HepG2 (cell line): ENCODE results near the gene DPH2. TPM values are rescaled to one million over a fixed set of nuclear protein-coding genes. Genes with fewer than 3 reads are reported as not detected.
A peak's percentile ranks its signal among the peaks of the same experiment; 100 is the strongest.

Experiments
- ATAC-seq: fragments of 200-7000 bp; cut with Tn5 transposase; 3 replicates; pipeline ENCODE4 v1.9.1; 2020; ENCODE audit warnings: mild to moderate bottlenecking, moderate library complexity
- BruUV-seq: library from RNA; stranded (reverse); fragments of 400-500 nt; replicated peaks from 2 replicates; lab custom pipeline; 2021; lab: Mats Ljungman, UMichigan
- CTCF ChIA-PET: fragments of 300-600 bp; formaldehyde crosslinking; extraction: SDS; loops from one replicate; lab custom pipeline; 2021; ENCODE audit warnings: low total read pairs, inconsistent platforms, low intra/inter-chr PET ratio; lab: Yijun Ruan, JAX
- POLR2A ChIA-PET: fragments of 350-600 bp; sonication (Branson Sonifier 250); formaldehyde crosslinking; loops from one replicate; lab custom pipeline; 2020; ENCODE audit warnings: antibody characterized with exemption, inconsistent platforms; lab: Yijun Ruan, JAX
- DNase-seq: peaks from one replicate; pipeline ENCODE4 v3.0.0-alpha.2; 2015; ENCODE audit warnings: low spot score
- FAIRE-seq: peaks from 3 replicates; lab custom pipeline; 2011; peaks lifted over from hg19 to GRCh38; lab: Jason Lieb, UNC
- H2AFZ ChIP-seq: one replicate; pipeline ENCODE4 v1.6.1; 2011; ENCODE audit warnings: low read length, inconsistent platforms
- H3K27ac ChIP-seq: fragments of 300-600 bp; 3 replicates; pipeline ENCODE4 v1.8.0; 2011; ENCODE audit warnings: mixed run types, mild to moderate bottlenecking, mixed read lengths, low read length, inconsistent platforms; ENCODE audit not compliant: insufficient read depth; ENCODE audit errors: extremely low read length
- H3K27me3 ChIP-seq, 2 experiments: fragments of 200-600 bp in 1 of 2; 2 replicates in 1 of 2; 3 replicates in 1 of 2; pipeline versions ENCODE4 v1.6.0 to v1.8.0; 2011; ENCODE audit warnings: low read length in 2 of 2, mild to moderate bottlenecking in 2 of 2, moderate library complexity in 2 of 2, inconsistent platforms in 1 of 2; ENCODE audit not compliant: insufficient read depth in 2 of 2, control insufficient read depth in 1 of 2
- H3K36me3 ChIP-seq, 2 experiments: fragments of 200-600 bp in 1 of 2; replicated peaks in 1 of 2; 2 replicates in 1 of 2; 3 replicates in 1 of 2; pipeline versions ENCODE4 v1.5.1 to v1.8.0; 2011; ENCODE audit warnings: low read length in 2 of 2, inconsistent platforms in 1 of 2; ENCODE audit not compliant: insufficient read depth in 2 of 2, control insufficient read depth in 1 of 2
- H3K4me1 ChIP-seq: 2 replicates; pipeline ENCODE4 v1.5.1; 2012; ENCODE audit warnings: low read length, inconsistent platforms; ENCODE audit not compliant: insufficient read depth
- H3K4me2 ChIP-seq: 2 replicates; pipeline ENCODE4 v1.6.0; 2011; ENCODE audit warnings: low read depth, low read length, inconsistent platforms
- H3K4me3 ChIP-seq, 3 experiments: fragments of 200-600 bp in 1 of 3; sonication (generic), shearing (Covaris generic) in 1 of 3; replicated peaks in 1 of 3; 2 replicates each; pipeline ENCODE4 v1.5.1; 2011 to 2016; ENCODE audit warnings: low read length in 3 of 3, inconsistent platforms in 2 of 3, low read depth in 2 of 3, mild to moderate bottlenecking in 2 of 3, control low read depth in 1 of 3, mixed read lengths in 1 of 3; ENCODE audit not compliant: insufficient read depth in 1 of 3
- H3K79me2 ChIP-seq: one replicate; pipeline ENCODE4 v1.6.1; 2011; ENCODE audit warnings: low read length, inconsistent platforms; ENCODE audit not compliant: insufficient read depth
- H3K9ac ChIP-seq: 2 replicates; pipeline ENCODE4 v1.6.0; 2011; ENCODE audit warnings: mild to moderate bottlenecking, low read depth, low read length, inconsistent platforms; ENCODE audit not compliant: insufficient read depth
- H3K9me3 ChIP-seq: 2 replicates; pipeline ENCODE4 v1.5.1; 2012; ENCODE audit warnings: mild to moderate bottlenecking, low read length
- H4K20me1 ChIP-seq: 2 replicates; pipeline ENCODE4 v1.6.0; 2011; ENCODE audit warnings: inconsistent platforms, mild to moderate bottlenecking, low read length, moderate library complexity; ENCODE audit not compliant: insufficient read depth
- ARNTL ChIP-seq: sonication (generic); formaldehyde crosslinking; IDR thresholded peaks from 2 replicates; pipeline ENCODE4 v1.4.0; 2020; ENCODE audit warnings: mild to moderate bottlenecking, missing genetic modification reagents
- KDM2A ChIP-seq: sonication (generic); formaldehyde crosslinking; IDR thresholded peaks from 2 replicates; pipeline ENCODE4 v1.4.0; 2020; ENCODE audit warnings: low read depth, missing genetic modification reagents, borderline replicate concordance
- NFYB ChIP-seq: sonication (generic); formaldehyde crosslinking; IDR thresholded peaks from 2 replicates; pipeline ENCODE4 v1.4.0; 2020; ENCODE audit warnings: missing genetic modification reagents
- POLR2G ChIP-seq: fragments of 200-400 bp; formaldehyde crosslinking; IDR thresholded peaks from 2 replicates; pipeline ENCODE4 v1.6.1; 2018; ENCODE audit warnings: mild to moderate bottlenecking, low read depth, low read length, moderate library complexity
- SATB2 ChIP-seq: sonication (generic); formaldehyde crosslinking; IDR thresholded peaks from 2 replicates; pipeline ENCODE4 v1.5.0; 2020; ENCODE audit warnings: missing genetic modification reagents
- SMARCC2 ChIP-seq: fragments of 450-650 bp; IDR thresholded peaks from 2 replicates; pipeline ENCODE4 v1.6.1; 2017; ENCODE audit warnings: antibody characterized with exemption, mild to moderate bottlenecking
- SP140L ChIP-seq: sonication (generic); formaldehyde crosslinking; IDR thresholded peaks from 2 replicates; pipeline ENCODE4 v1.4.0; 2020; ENCODE audit warnings: missing genetic modification reagents, borderline replicate concordance
- ZNF577 ChIP-seq: sonication (generic); formaldehyde crosslinking; IDR thresholded peaks from 2 replicates; pipeline ENCODE4 v1.4.0; 2020; ENCODE audit warnings: mild to moderate bottlenecking, low read depth, missing genetic modification reagents, borderline replicate concordance
- ZNF598 ChIP-seq: sonication (generic); formaldehyde crosslinking; IDR thresholded peaks from 2 replicates; pipeline ENCODE4 v1.5.1; 2020; ENCODE audit warnings: mild to moderate bottlenecking, missing genetic modification reagents, borderline replicate concordance
- ZNF883 ChIP-seq: sonication (generic); formaldehyde crosslinking; IDR thresholded peaks from 2 replicates; pipeline ENCODE4 v1.5.1; 2020; ENCODE audit warnings: mild to moderate bottlenecking, missing genetic modification reagents; ENCODE audit errors: not compliant biosample characterization
- WGBS: methylation state at CpG from one replicate; pipeline ENCODE4 v1.1.6; 2017; ENCODE audit warnings: low lambda C conversion rate; 5-methylcytosine and 5-hydroxymethylcytosine counted together
- in situ Hi-C: cut with HindIII; loops from 2 replicates; pipeline ENCODE4 v1.10.0; 2017; ENCODE audit warnings: low pct_unique_long_range_greater_than_20kb; ENCODE audit not compliant: extremely low pct_ligation_motif_present
- intact Hi-C: fragments of 100-400 bp; cut with micrococcal nuclease; formaldehyde crosslinking; loops from one replicate; pipeline ENCODE4 v1.10.0; 2022; ENCODE audit not compliant: unreplicated experiment
- polyA plus RNA-seq, 8 experiments: library from polyadenylated mRNA; depleted of rRNA in 3 of 8; stranded (reverse) in 7 of 8; unstranded in 1 of 8; fragments of >200 nt; fragmentation: Illumina TruSeq in 4 of 8; extraction: Trizol in 4 of 8; gene quantifications; 2 replicates each; pipeline versions ENCODE4 v1.2.1 to v1.2.3, GENCODE V29; 2011 to 2016; ENCODE audit warnings: low read depth in 4 of 8, missing spikeins in 1 of 8, mixed read lengths in 1 of 8; ENCODE audit not compliant: insufficient read depth in 1 of 8
- total RNA-seq, 5 experiments: library from RNA; depleted of rRNA; stranded (reverse); fragments of >200 nt; fragmentation: Illumina TruSeq; extraction: Trizol; gene quantifications; 2 replicates each; pipeline ENCODE4 v1.2.3, GENCODE V29; 2016; ENCODE audit warnings: low read depth in 1 of 5
- TF ChIP-seq, protein P1 (sequence below): sonication (generic); formaldehyde crosslinking; IDR thresholded peaks from 2 replicates; pipeline ENCODE4 v1.9.0; 2021; ENCODE audit warnings: missing genetic modification reagents, mild to moderate bottlenecking, borderline replicate concordance

Gene DPH2
- total and polyA plus RNA-seq, 2 of the 13 experiments (the other 11 are each of a cell fraction or from before 2014, with no cell fraction given) = 32.2 to 38.3 TPM

- H3K4me2 ChIP-seq = peak overlapping the region; percentile 99
- no peak for FAIRE-seq
Measured at GRCh38 chr1:43932786-43933385, 36.9 kb upstream of the DPH2 start.

More at GRCh38 chr1:43932786-43933385, 36.9 kb upstream of the DPH2 start:
- DNase-seq (no peak), ATAC-seq (no peak)
- no peak for TF ChIP-seq ARNTL (CRISPR knock-in tag)
- peak; percentile 17; the same call in 1 of the 2 replicates for TF ChIP-seq KDM2A (CRISPR knock-in tag)
- no peak for TF ChIP-seq SP140L (CRISPR knock-in tag)
- no peak for TF ChIP-seq SMARCC2
- TF ChIP-seq SATB2 (CRISPR knock-in tag) = no peak
- TF ChIP-seq, protein P1, sequence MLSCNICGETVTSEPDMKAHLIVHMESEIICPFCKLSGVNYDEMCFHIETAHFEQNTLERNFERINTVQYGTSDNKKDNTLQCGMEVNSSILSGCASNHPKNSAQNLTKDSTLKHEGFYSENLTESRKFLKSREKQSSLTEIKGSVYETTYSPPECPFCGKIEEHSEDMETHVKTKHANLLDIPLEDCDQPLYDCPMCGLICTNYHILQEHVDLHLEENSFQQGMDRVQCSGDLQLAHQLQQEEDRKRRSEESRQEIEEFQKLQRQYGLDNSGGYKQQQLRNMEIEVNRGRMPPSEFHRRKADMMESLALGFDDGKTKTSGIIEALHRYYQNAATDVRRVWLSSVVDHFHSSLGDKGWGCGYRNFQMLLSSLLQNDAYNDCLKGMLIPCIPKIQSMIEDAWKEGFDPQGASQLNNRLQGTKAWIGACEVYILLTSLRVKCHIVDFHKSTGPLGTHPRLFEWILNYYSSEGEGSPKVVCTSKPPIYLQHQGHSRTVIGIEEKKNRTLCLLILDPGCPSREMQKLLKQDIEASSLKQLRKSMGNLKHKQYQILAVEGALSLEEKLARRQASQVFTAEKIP (CRISPR knock-in tag) = no peak
- TF ChIP-seq POLR2G = 0 out of 2 replicates have a peak, but pooled peaks have one; percentile 11
- peak; percentile 5 for TF ChIP-seq ZNF883
- TF ChIP-seq ZNF598 (CRISPR knock-in tag) = no peak
- TF ChIP-seq NFYB (CRISPR knock-in tag) = no peak
- TF ChIP-seq ZNF577 (CRISPR knock-in tag) = no peak
- 60% methylated on average over 6 of the region's 8 CpGs for WGBS
- 0 out of 2 replicates have a peak, but pooled peaks cover 2% of the 10 kb centered on the region for H4K20me1 ChIP-seq
- ChIA-PET CTCF (interaction anchor here (4.6 kb wide), 1 partner anchor 169 kb away, joined by 44 read pairs; no protein-coding TSS in a partner anchor), POLR2A (interaction anchor here (2.7 kb wide), 1 partner anchor 99 kb away, joined by 9 read pairs; the partner anchor contains the start of gene SLC6A9)
- H3K4me3 ChIP-seq = peak overlapping the region; percentile 39 to 84 (median 61); a peak in 4 of 6 replicates
- H3K9me3 ChIP-seq = no peaks in the 10 kb centered on the region
- BruUV-seq = no TSS peak
- intact Hi-C loops (loop anchor here (10.0 kb wide), 1 partner anchor 102 kb away; the partner anchor contains the start of gene SLC6A9), in situ Hi-C loops (loop anchor here (5.0 kb wide), 2 partner anchors 176 to 406 kb away; no protein-coding TSS in a partner anchor)
- no peaks in the 10 kb centered on the region for H3K79me2 ChIP-seq
- H3K4me1 ChIP-seq = peaks cover 39% of the 10 kb centered on the region
- no peak overlapping the region for H3K9ac ChIP-seq
- no peak overlapping the region for H3K27ac ChIP-seq
- no peak overlapping the region for H2AFZ ChIP-seq
- no peaks in the 10 kb centered on the region; a peak in 1 of 5 replicates for H3K36me3 ChIP-seq
- H3K27me3 ChIP-seq = no peaks in the 10 kb centered on the region
